Left cardiac atrium (tissue), 4 donors: ENCODE data around the gene SLC39A5. TPM values are rescaled to one million over a fixed set of nuclear protein-coding genes. Genes with fewer than 3 reads are reported as not detected.

Experiments
- ATAC-seq, 2 donors: fragments of 200-7000 bp; cut with Tn5 transposase; one replicate each; pipeline ENCODE4 v1.9.1; 2020; ENCODE audit warnings: mild to moderate bottlenecking in 2 of 2, moderate library complexity in 2 of 2
- DNase-seq: peaks from one replicate; pipeline ENCODE4 v3.0.0-alpha.2; 2020
- intact Hi-C, 2 donors: fragments of 100-400 bp; cut with DNase I; formaldehyde crosslinking; loops; one replicate each; pipeline versions ENCODE4 v1.14.1 to v1.15.1; 2022 to 2023
- total RNA-seq, 2 donors: library from RNA; stranded (reverse); fragmentation: NEBNext Ultra II Directional; extraction: Animal tissue kit (Norgen Biotek cat#: 25700); gene quantifications; one replicate each; pipeline ENCODE4 v1.2.1, GENCODE V29; 2021
- donor health status: DM: no; HTN: yes; CAD: no.
- donor health status: DM: no; HTN: yes; CAD: no; lungs with severe emphysema.
- donor health status: DM: yes; HTN: yes; CAD: no.
- donor health status: Dilated cardiomyopathy.

Gene SLC39A5
- total RNA-seq, 2 donors from 2014 or later, result not detected

DNA sequence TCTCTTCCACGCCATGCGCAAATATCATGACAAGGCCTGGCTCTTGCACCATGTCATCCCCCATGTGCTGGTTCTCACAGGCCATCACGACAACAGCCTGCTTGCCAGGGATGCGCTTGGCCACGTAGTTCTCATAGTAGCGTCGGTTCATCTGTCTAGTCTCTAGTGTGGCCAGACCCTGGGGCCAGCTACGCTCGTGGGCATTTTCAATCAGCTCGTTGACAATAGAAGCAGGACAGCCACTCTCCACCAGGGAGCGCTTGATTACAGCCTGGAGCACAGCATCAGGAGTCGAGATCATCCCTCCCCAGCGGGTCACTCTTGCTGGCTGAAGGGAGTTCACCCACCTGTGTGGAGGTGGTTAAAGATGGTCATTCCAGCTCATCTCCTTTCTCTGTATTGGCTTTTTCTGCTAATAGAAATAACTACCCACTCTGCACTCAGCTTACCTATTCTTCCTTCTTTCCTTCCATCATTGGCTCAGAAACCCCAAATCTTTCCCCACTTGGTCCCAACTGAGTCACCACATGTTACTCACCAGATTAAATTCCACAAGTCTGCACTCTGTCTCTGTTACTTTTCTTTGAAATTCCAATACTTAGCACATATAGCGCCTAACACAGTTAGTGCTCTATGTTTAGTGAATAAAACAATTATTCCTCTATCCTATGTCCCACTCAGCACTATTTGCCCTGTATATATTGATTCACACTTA lies 23.2 kb upstream of the SLC39A5 start:
- intact Hi-C loops, result no loop called here
- ATAC-seq, result peak; percentile 67 to 71

DNA sequence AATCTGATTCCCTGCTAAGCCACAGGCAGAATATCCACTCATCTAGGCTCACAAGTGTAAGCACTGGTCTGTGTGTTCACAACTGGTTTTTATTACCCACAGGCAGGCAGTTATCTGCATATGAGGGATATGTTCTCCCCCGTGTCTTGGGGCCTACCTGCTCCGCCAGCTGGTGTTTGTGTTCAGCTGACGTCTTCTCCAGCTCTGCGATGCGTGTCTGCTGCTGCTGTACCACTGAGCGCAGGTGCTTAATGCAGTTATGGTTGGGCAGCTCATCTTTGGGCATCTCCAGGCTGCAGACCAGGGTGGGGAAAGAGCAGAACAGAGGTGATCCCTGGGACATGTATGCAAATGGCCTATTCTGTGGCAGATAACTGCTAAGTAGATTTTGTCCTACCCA lies 21.8 kb upstream of the SLC39A5 start:
- intact Hi-C loops, result no loop called here
- ATAC-seq (no peak), DNase-seq (no peak)

More for the DNA sequence above, 23.2 kb upstream of the SLC39A5 start:
- peak; percentile 54 for DNase-seq

DNA sequence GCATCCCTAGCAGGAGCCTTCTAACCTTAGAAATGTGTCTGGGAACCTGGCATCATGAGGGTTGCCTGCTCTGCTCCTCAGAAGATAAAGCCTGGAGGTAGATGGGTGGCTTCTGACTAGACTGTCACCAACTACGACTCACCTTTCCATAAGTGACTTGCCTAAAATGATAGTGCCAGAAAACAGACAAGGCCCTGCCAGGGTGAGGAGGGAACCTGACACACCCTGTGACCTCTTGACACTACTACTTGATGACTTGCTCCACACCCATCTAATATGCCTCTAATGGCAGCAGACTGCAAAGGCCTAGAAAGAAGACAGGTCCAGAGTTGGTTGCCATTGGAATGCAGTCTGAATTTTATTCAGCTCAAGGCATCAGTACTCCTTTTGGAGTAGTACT lies 17.5 kb upstream of the SLC39A5 start:
- intact Hi-C loops, result no loop called here
- ATAC-seq, result no peak
- no peak for DNase-seq

DNA sequence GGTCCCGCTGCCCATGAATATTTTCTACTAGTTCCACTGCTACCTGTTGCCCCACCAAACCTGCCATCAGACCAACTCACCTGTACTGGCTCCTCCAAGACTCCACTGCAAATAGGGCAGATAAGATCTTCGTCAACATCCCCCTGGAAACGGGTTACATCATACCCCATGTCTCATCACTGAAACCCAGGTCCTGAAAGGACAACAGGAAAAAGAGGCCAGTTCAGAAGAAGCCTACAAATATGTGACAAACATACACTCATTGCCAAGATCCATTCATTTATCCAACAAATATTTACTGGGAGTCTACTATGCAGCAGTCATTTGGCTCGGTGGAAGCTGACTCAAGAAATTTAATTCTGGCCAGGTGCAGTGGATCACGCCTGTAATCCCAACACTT lies 16.0 kb upstream of the SLC39A5 start:
- no peak for DNase-seq
- ATAC-seq, result no peak
- intact Hi-C loops, result no loop called here

DNA sequence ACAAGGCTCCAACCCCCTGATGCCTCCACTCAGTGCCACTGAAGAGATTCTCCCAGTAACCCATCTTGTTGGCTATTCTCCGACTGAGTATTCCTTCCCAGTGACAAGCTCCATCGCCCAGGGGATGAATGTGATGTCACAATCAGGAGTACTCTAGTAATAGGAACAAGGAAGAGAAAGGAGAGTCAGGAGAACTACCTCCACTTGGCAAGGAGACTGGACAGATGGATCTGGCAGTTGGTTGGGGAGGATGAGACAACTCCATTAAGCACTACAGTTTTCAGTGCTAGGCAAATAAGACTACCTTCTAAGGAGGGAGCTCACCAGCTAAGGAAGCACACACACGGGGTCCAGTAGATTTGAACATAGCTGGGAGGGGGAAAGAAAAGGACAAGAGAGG lies 13.4 kb upstream of the SLC39A5 start:
- intact Hi-C loops, result no loop called here
- DNase-seq, result no peak
- no peak for ATAC-seq

DNA sequence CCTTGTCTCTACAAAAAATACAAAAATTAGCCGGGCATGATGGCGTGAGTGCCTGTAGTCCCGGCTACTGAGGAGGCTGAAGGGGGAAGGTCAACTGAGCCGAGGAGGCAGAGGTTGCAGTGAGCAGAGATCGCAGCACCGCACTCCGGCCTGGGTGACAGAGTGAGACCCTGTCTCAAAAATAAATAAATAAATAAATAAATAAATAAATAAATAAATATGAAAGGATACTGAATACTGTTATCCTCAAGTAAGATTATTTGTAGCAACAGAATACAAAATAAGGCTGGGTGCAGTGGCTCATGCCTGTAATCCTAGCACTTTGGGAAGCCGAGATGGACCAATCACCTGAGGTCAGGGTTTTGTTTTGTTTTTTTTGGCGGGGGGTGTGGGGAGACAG lies 10.0 kb upstream of the SLC39A5 start:
- no peak for ATAC-seq
- intact Hi-C loops, result loop anchor here in 1 of 2 donors (5.0 kb wide), 1 partner anchor 33 kb away; the partner anchor contains the start of gene SMARCC2

DNA sequence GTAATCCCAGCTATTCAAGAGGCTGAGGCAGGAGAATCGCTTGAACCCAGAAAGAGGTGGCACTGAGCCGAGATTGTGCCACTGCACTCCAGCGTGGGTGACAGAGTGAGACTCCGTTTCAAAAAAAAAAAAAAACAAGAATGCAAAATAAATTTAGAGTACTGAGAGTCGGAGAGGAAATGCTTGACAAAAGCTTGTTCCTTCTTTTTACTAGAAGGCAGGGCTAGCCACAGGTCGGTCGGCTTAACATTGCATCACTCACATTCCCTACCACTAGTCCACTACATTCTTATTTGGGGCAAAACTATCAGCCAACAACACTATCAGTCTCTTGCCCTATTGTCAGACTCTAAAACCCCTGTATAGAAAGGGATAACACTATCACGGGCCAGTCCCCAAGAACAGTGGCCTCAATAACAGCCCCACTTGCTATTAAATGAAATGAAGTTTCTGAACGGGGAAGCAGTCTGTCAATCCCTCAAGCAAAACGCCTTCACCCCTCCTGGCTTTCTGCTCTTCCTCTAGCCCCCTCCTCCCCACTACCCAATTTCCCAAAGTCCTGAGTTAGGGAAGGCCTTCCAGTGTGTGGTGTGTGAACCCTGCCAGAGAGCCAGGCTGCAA lies 9.1 kb upstream of the SLC39A5 start:
- DNase-seq (no peak), ATAC-seq (no peak)
- intact Hi-C loops, result loop anchor here in 1 of 2 donors (5.0 kb wide), 1 partner anchor 33 kb away; the partner anchor contains the start of gene SMARCC2

More for the DNA sequence above, 10.0 kb upstream of the SLC39A5 start:
- DNase-seq, result no peak

DNA sequence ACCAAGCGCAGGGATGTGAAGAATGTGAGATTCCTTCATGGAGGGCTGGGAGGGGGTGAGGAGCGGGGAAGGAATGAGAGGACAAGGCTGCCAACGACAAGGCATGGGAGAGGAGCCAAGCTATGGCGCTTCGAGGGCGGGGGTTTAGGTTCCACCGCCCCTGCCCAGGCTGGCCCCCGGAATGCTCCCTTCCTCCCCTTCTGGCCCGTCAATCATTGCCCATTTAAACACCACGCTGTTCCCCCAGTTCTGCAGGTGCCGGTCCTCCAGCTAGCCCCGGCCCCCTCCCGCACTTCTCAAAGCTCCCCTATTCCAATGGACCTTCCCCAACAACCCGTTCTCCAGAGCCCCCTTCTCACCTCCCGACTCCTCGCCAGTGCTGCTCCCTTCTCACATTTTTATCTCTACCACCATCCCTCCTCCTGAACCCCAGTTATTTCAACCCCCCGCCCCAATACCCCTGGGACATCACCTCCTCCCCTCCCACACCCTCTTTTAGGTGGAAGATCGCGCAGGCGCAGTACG lies 8.6 kb upstream of the SLC39A5 start:
- intact Hi-C loops, result loop anchor here in 1 of 2 donors (5.0 kb wide), 1 partner anchor 34 kb away; the partner anchor contains the start of gene SMARCC2
- DNase-seq (peak; percentile 66), ATAC-seq (peak; percentile 42 to 56)

DNA sequence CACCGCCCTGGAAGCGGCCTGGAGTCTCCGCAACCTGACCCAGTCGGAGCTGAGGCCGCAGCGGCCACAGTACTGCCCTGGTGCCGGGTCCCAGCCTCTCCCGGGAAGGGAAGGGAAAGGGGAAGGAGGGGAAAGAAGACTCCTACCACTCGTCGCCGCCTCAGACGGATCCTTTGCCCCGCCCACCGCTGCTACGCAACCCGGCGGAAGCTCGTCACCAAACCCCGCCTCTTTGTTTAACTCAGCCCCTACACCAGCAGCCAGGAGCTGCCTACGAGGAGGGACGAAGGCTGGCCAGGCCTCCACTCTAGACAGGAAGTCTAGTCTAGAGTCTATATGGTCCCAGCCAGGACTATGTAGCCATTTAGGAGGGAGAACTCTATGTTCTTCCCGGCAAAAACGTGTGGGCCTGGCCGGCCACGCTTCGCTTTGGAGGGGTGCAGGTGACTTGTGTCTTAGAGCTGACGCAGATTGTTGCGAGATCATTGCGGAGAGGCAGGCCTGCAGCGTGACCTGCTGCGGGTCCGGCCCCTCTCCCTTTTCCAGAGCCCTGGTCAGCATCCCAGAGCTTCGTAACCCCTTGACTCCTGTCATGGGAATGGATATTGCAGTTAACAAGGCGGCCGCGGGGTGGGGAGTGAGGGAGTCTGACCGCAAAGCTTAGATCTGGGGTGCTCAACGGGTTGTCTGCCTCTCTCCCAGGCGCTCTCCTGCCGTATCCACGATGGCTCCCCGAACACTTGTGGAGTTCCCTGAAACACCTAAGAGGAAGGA lies 7.9 kb upstream of the SLC39A5 start, which contains the start of gene RNF41:
RNF41 (minus strand) TSS at position 166 of the 774 bp plus-strand sequence. CDS start 7,875 bp downstream, outside the sequence.
- DNase-seq, result peak; percentile 97
- peak; percentile 85 to 93 for ATAC-seq
- intact Hi-C loops, result loop anchor here in 1 of 2 donors (5.0 kb wide), 1 partner anchor 35 kb away; the partner anchor contains the start of gene SMARCC2

DNA sequence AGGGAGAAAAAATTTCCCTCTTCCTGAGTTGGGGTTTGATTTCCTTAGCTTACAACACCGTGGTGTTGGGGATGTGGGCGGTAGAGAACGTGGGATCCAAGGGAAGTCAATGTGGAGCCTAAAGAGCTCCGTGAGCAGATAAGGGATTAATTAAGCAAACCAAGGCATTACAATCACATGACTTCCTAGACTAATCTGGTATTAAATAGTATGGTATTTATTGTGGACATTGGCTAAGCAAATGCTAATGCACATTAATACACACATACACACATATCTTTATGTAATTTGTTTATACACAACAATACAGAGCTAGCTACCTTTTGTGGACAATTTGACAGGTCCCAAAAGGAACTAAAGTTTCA lies 7.3 kb upstream of the SLC39A5 start:
- intact Hi-C loops, result loop anchor here in 1 of 2 donors (5.0 kb wide), 1 partner anchor 35 kb away; the partner anchor contains the start of gene SMARCC2
- no peak for ATAC-seq
- DNase-seq, result no peak

DNA sequence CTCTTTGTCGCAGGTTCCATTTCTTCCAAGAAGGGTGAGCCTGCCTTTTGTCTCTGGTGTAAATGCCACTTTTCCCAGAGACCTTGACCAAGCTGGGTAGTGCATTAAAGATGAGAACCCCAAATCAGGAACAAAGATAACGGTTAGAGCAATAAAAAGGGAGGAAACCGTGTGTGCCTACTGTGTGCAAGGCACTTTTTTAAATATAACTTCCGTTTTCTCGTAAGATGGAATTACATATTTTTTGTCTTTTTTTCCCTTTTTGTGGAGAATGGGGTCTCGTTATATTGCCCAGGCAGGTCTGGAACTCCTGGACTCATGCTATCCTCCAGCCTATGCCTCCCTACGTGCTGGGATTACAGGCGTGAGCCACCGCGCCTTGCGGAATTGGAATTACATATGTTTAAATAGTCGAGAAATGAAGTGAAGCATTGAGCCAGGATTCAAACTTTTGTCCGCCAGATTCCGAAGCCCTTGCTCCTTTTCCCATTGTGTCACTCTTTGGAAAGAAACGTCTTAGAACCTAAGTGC lies 6.2 kb upstream of the SLC39A5 start:
- no peak for DNase-seq
- no peak for ATAC-seq
- intact Hi-C loops, result loop anchor here in 1 of 2 donors (5.0 kb wide), 1 partner anchor 36 kb away; the partner anchor contains the start of gene SMARCC2

DNA sequence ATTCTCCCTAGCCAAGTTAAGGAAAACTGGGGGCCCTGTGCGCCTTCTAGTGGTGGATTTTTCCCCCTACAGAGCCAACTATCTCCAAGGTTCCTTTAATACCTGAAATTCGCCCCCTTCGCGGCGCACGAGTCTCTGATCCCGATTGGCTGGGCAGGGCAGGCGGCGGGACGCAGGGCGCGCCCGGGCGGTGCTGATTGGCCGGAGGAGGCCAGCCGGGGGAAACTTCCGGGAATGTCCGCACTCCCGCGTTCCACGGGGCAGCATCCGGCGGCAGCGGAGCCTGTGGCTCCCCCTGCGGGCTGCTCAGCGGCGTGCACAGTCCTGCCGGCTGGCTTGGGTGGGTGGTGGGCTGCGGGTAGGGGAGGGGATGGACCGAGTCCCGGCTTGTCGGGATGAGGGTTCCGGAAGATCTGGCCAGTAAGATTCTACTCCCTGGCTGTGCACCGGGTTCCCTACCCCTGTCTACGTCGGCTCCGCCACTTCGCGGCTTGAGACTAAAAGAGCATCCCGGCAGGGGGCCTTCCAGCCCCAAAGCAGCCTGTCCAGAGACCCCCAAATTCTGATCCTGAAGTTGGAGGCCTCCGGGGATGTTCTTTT lies 5.6 kb upstream of the SLC39A5 start, which contains the start of gene NABP2:
NABP2 (plus strand) TSS at position 241 of the 600 bp plus-strand sequence. CDS start 515 bp downstream, outside the sequence.
- DNase-seq (peak; percentile 99), ATAC-seq (peak; percentile 87 to 89)
- intact Hi-C loops, result loop anchor here in 1 of 2 donors (5.0 kb wide), 1 partner anchor 37 kb away; the partner anchor contains the start of gene SMARCC2

DNA sequence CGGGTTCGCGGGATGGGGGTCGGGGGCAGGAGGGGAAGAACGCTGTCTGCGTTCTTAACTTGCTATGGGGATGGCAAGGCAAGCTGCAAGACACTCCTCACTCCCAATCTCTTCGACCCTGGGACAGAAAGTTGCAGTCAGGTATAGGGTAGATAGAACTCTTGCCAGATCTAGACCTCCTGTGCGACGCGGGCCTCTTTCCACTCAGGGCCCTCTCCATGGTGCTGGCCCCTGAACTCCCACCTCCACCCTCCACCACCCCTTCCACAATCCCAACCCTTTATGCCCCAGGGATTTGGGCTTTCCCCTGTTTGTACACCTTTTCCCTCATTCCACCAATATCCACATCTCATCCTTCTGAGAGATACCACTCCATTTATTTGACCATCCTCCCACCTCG lies 4.9 kb upstream of the SLC39A5 start:
- ATAC-seq (no peak), DNase-seq (no peak)
- intact Hi-C loops, result loop anchor here in 1 of 2 donors (5.0 kb wide), 1 partner anchor 38 kb away; the partner anchor contains the start of gene SMARCC2

DNA sequence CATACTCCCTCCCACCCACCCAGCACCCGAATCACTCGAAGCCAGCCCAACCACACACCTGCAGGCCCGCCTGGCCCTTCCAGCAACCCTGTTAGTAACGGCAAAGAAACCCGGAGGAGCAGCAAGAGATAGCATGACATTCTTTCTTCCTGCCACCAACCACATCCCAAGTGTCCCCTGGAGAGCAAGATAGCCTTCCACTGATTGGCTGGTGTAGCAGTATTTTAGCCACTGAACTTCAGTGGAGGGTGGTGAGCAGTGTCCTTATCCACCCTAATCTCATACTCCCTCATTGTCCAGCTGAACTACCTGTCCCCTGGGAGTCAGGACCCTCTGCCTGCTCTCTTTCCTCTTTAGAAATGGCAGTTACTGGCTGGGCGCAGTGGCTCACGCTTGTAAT lies 769 bp upstream of the SLC39A5 start:
- intact Hi-C loops, result no loop called here
- no peak for ATAC-seq

DNA sequence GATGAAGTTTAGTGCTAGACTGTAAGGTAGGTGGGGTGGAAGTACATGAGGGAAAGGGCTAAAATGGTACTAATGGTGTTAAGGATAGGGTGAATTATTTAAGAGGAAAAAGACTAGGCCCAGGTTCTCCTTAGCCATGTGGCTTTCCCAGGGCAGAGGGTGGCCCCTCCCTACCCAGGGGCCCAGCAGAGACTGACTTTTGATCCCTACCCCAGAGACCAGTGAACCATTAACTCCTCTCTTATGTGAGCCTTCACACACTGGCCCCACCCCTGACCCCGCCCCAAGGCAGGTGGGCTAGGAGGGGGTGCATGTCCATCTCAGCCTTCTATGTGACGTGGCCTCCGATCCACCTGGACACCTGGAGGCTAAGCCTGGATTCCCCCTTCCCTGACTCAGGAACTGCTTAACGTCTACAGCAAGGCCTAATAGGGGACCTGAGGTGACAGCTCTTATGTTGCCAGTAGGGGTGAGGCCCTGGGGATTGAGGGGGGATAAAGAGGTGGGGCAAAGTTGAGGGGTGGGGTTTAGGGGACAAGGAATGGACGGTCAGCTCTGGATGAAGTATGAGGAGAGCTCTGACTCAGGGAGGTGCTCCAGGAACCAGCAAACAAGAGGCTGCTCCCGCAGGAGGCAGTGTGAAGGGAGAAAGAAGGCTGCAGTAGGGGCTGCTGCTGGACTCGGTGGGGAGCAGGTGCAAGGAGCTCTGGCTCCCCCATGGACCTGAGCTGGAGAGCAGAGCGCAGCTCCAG lies 757 bp downstream of the SLC39A5 start:
- no peak for DNase-seq
- ATAC-seq, result no peak
- intact Hi-C loops, result no loop called here

More for the DNA sequence above, 769 bp upstream of the SLC39A5 start:
- no peak for DNase-seq

DNA sequence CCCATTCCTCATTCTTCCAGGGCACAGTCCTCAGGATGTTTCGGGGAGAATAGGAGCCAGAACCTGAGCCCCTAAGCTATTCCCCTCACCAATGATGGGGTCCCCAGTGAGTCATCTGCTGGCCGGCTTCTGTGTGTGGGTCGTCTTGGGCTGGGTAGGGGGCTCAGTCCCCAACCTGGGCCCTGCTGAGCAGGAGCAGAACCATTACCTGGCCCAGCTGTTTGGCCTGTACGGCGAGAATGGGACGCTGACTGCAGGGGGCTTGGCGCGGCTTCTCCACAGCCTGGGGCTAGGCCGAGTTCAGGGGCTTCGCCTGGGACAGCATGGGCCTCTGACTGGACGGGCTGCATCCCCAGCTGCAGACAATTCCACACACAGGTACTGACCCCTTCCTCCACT lies 1.3 kb downstream of the SLC39A5 start:
- intact Hi-C loops, result no loop called here
- peak in 1 of 2 donors; percentile 10 for ATAC-seq
- no peak for DNase-seq

DNA sequence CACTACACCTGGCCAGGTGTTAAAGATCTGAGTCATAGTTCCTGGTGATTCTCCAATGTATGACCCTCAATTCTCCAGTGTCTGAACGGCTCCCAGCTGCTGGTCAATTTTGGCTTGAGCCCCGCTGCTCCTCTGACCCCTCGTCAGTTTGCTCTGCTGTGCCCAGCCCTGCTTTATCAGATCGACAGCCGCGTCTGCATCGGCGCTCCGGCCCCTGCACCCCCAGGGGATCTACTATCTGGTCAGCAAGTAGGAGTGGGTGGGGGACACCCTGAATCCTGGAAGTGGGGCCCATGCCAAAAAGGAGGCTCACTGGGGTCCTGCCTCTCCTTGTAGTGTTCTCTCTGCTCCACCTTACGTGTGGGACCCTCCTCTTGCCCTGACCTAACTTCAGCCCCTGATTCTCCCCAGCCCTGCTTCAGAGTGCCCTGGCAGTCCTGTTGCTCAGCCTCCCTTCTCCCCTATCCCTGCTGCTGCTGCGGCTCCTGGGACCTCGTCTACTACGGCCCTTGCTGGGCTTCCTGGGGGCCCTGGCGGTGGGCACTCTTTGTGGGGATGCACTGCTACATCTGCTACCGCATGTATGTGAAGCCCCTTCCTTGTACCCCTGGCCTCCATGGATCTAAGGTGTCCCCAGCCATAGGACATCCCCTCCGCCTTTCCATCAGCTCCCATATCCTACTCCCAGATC lies 5.0 kb downstream of the SLC39A5 start:
- intact Hi-C loops, result no loop called here
- ATAC-seq, result no peak
- no peak for DNase-seq
